ENCODE results near the gene DLEC1. TPM values are rescaled to one million over a fixed set of nuclear protein-coding genes. Genes with fewer than 3 reads are reported as not detected.
A peak's percentile ranks its signal among the peaks of the same experiment; 100 is the strongest.

Gene DLEC1
- total RNA-seq, 1 donor from 2014 or later = 0.10 TPM

GRCh38 chr3:38116471-38117162 lies 77.6 kb downstream of the DLEC1 start:
- H3K9me3 Mint-ChIP-seq = no peaks in the 10 kb centered on the region
- H3K27me3 Mint-ChIP-seq (ENCODE audit: insufficient read depth) = no peaks in the 10 kb centered on the region
- no peaks in the 10 kb centered on the region for H3K4me1 Mint-ChIP-seq (ENCODE audit: low read depth)
- H3K27ac Mint-ChIP-seq = no peak overlapping the region
- no peak for DNase-seq (ENCODE audit: low spot score)
- intact Hi-C loops (cut with micrococcal nuclease) = loop anchor here (5.0 kb wide), 1 partner anchor 136 kb away; no protein-coding TSS in a partner anchor
- H3K4me3 Mint-ChIP-seq = no peak overlapping the region
- peaks cover 9% of the 10 kb centered on the region for H3K36me3 Mint-ChIP-seq (ENCODE audit: low read depth)

- Mint-ChIP-seq H3K4me3 (no peak overlapping the region), H3K27ac (no peak overlapping the region), H3K4me1 (ENCODE audit: low read depth) (no peaks in the 10 kb centered on the region), H3K9me3 (no peaks in the 10 kb centered on the region), H3K36me3 (ENCODE audit: low read depth) (peaks cover 13% of the 10 kb centered on the region), H3K27me3 (ENCODE audit: insufficient read depth) (no peaks in the 10 kb centered on the region)
- DNase-seq (ENCODE audit: low spot score) = no peak
- intact Hi-C loops (cut with micrococcal nuclease) = loop anchor here (5.0 kb wide), 1 partner anchor 135 kb away; no protein-coding TSS in a partner anchor
Observed at GRCh38 chr3:38117163-38117716, 78.2 kb downstream of the DLEC1 start.

GRCh38 chr3:38117748-38118420 lies 78.9 kb downstream of the DLEC1 start:
- intact Hi-C loops (cut with micrococcal nuclease) = loop anchor here (1.0 to 5.0 kb wide), 5 partner anchors 134 to 362 kb away; partner anchors contain the start of gene XYLB
- Mint-ChIP-seq H3K9me3 (no peaks in the 10 kb centered on the region), H3K36me3 (ENCODE audit: low read depth) (peaks cover 18% of the 10 kb centered on the region), H3K4me3 (no peak overlapping the region), H3K4me1 (ENCODE audit: low read depth) (no peaks in the 10 kb centered on the region), H3K27me3 (ENCODE audit: insufficient read depth) (no peaks in the 10 kb centered on the region), H3K27ac (no peak overlapping the region)
- DNase-seq (ENCODE audit: low spot score) = peak; percentile 60

- H3K27me3 Mint-ChIP-seq (ENCODE audit: insufficient read depth) = no peaks in the 10 kb centered on the region
- DNase-seq (ENCODE audit: low spot score) = no peak
Observed at GRCh38 chr3:38118421-38119247, 79.6 kb downstream of the DLEC1 start.

GRCh38 chr3:38119248-38119544 lies 80.2 kb downstream of the DLEC1 start:
- DNase-seq (ENCODE audit: low spot score) = no peak
- H3K36me3 Mint-ChIP-seq (ENCODE audit: low read depth) = peaks cover 24% of the 10 kb centered on the region
- no peaks in the 10 kb centered on the region for H3K9me3 Mint-ChIP-seq
- intact Hi-C loops (cut with micrococcal nuclease) = loop anchor here (5.0 kb wide), 1 partner anchor 133 kb away; no protein-coding TSS in a partner anchor
- H3K4me1 Mint-ChIP-seq (ENCODE audit: low read depth) = no peaks in the 10 kb centered on the region
- H3K27ac Mint-ChIP-seq = no peak overlapping the region
- H3K27me3 Mint-ChIP-seq (ENCODE audit: insufficient read depth) = no peaks in the 10 kb centered on the region
- no peak overlapping the region for H3K4me3 Mint-ChIP-seq

More at GRCh38 chr3:38118421-38119247, 79.6 kb downstream of the DLEC1 start:
- Mint-ChIP-seq H3K36me3 (ENCODE audit: low read depth) (peaks cover 23% of the 10 kb centered on the region), H3K9me3 (no peaks in the 10 kb centered on the region), H3K27ac (no peak overlapping the region), H3K4me1 (ENCODE audit: low read depth) (no peaks in the 10 kb centered on the region), H3K4me3 (no peak overlapping the region)
- intact Hi-C loops (cut with micrococcal nuclease) = loop anchor here (1.0 to 5.0 kb wide), 5 partner anchors 134 to 362 kb away; partner anchors contain the start of gene XYLB

GRCh38 chr3:38119821-38120692 lies 81.0 kb downstream of the DLEC1 start:
- intact Hi-C loops (cut with micrococcal nuclease) = loop anchor here (5.0 kb wide), 1 partner anchor 132 kb away; no protein-coding TSS in a partner anchor
- Mint-ChIP-seq H3K4me1 (ENCODE audit: low read depth) (no peaks in the 10 kb centered on the region), H3K27ac (no peak overlapping the region), H3K9me3 (no peaks in the 10 kb centered on the region), H3K36me3 (ENCODE audit: low read depth) (peaks cover 28% of the 10 kb centered on the region), H3K4me3 (no peak overlapping the region), H3K27me3 (ENCODE audit: insufficient read depth) (no peaks in the 10 kb centered on the region)
- no peak for DNase-seq (ENCODE audit: low spot score)

- Mint-ChIP-seq H3K4me1 (ENCODE audit: low read depth) (no peaks in the 10 kb centered on the region), H3K27ac (no peak overlapping the region), H3K4me3 (no peak overlapping the region), H3K36me3 (ENCODE audit: low read depth) (peaks cover 28% of the 10 kb centered on the region), H3K27me3 (ENCODE audit: insufficient read depth) (no peaks in the 10 kb centered on the region), H3K9me3 (no peaks in the 10 kb centered on the region)
- intact Hi-C loops (cut with micrococcal nuclease) = no loop called here
- DNase-seq (ENCODE audit: low spot score) = no peak
Observed at GRCh38 chr3:38120693-38121450, 81.9 kb downstream of the DLEC1 start.

- Mint-ChIP-seq H3K9me3 (no peaks in the 10 kb centered on the region), H3K27me3 (ENCODE audit: insufficient read depth) (no peaks in the 10 kb centered on the region), H3K27ac (no peak overlapping the region), H3K4me3 (no peak overlapping the region), H3K36me3 (ENCODE audit: low read depth) (peaks cover 28% of the 10 kb centered on the region), H3K4me1 (ENCODE audit: low read depth) (no peaks in the 10 kb centered on the region)
- intact Hi-C loops (cut with micrococcal nuclease) = no loop called here
- DNase-seq (ENCODE audit: low spot score) = no peak
Observed at GRCh38 chr3:38121451-38121831, 82.4 kb downstream of the DLEC1 start.

GRCh38 chr3:38121832-38122461 lies 82.9 kb downstream of the DLEC1 start:
- Mint-ChIP-seq H3K36me3 (ENCODE audit: low read depth) (peaks cover 28% of the 10 kb centered on the region), H3K4me3 (no peak overlapping the region), H3K4me1 (ENCODE audit: low read depth) (no peaks in the 10 kb centered on the region), H3K9me3 (no peaks in the 10 kb centered on the region), H3K27me3 (ENCODE audit: insufficient read depth) (no peaks in the 10 kb centered on the region), H3K27ac (no peak overlapping the region)
- intact Hi-C loops (cut with micrococcal nuclease) = no loop called here
- DNase-seq (ENCODE audit: low spot score) = no peak

GRCh38 chr3:38122712-38123290 lies 83.8 kb downstream of the DLEC1 start:
- no peaks in the 10 kb centered on the region for H3K27me3 Mint-ChIP-seq (ENCODE audit: insufficient read depth)
- no peak for DNase-seq (ENCODE audit: low spot score)
- H3K36me3 Mint-ChIP-seq (ENCODE audit: low read depth) = peaks cover 35% of the 10 kb centered on the region
- H3K9me3 Mint-ChIP-seq = no peaks in the 10 kb centered on the region
- no peaks in the 10 kb centered on the region for H3K4me1 Mint-ChIP-seq (ENCODE audit: low read depth)
- intact Hi-C loops (cut with micrococcal nuclease) = no loop called here
- no peak overlapping the region for H3K27ac Mint-ChIP-seq
- H3K4me3 Mint-ChIP-seq = no peak overlapping the region
